ENCODE measurements around the gene DHX30. TPM values are rescaled to one million over a fixed set of nuclear protein-coding genes. Genes with fewer than 3 reads are reported as not detected.
"Not testable (repeated sequence)": the region's sequence is repeated elsewhere in the genome, so short reads cannot be mapped to it uniquely, and the experiment has no call there.

DHX30 gene
- total RNA-seq, 1 donor from 2014 or later: 48.3 TPM

GRCh38 chr3:47794544-47794943, 8.4 kb upstream of the DHX30 start:
- intact Hi-C loops (cut with DNase I): no loop called here

GRCh38 chr3:47799733-47800132, 3.2 kb upstream of the DHX30 start:
- no peak for DNase-seq (ENCODE audit: low spot score)

More at GRCh38 chr3:47794544-47794943, 8.4 kb upstream of the DHX30 start:
- DNase-seq (ENCODE audit: low spot score): no peak

GRCh38 chr3:47803480-47804025, 615 bp downstream of the DHX30 start:
- no peak for DNase-seq (ENCODE audit: low spot score)
- intact Hi-C loops (cut with DNase I): loop anchor here (5.0 kb wide), 1 partner anchor 291 kb away; the partner anchor contains the start of gene ELP6

More at GRCh38 chr3:47799733-47800132, 3.2 kb upstream of the DHX30 start:
- intact Hi-C loops (cut with DNase I): loop anchor here (5.0 kb wide), 1 partner anchor 287 kb away; the partner anchor contains the start of gene ELP6

- intact Hi-C loops (cut with DNase I): loop anchor here (5.0 kb wide), 1 partner anchor 292 kb away; the partner anchor contains the start of gene ELP6
- no peak for DNase-seq (ENCODE audit: low spot score)
Observed at GRCh38 chr3:47804577-47804976, 1.6 kb downstream of the DHX30 start.

- no peak for DNase-seq (ENCODE audit: low spot score)
- intact Hi-C loops (cut with DNase I): no loop called here
Observed at GRCh38 chr3:47813551-47814177, 10.7 kb downstream of the DHX30 start.

- no peak for DNase-seq (ENCODE audit: low spot score)
- intact Hi-C loops (cut with DNase I): no loop called here
Observed at GRCh38 chr3:47817609-47818008, 14.7 kb downstream of the DHX30 start.

- DNase-seq (ENCODE audit: low spot score): peak; percentile 87
- intact Hi-C loops (cut with DNase I): no loop called here
Observed at GRCh38 chr3:47824541-47825473, 21.9 kb downstream of the DHX30 start.

GRCh38 chr3:47825590-47825989, 22.7 kb downstream of the DHX30 start:
- no peak for DNase-seq (ENCODE audit: low spot score)
- intact Hi-C loops (cut with DNase I): no loop called here

- intact Hi-C loops (cut with DNase I); DNase-seq (ENCODE audit: low spot score): not testable (repeated sequence)
Observed at GRCh38 chr3:47829482-47829881, 26.5 kb downstream of the DHX30 start.

GRCh38 chr3:47836986-47837385, 34.0 kb downstream of the DHX30 start:
- no peak for DNase-seq (ENCODE audit: low spot score)
- intact Hi-C loops (cut with DNase I): loop anchor here (2.0 to 5.0 kb wide), 2 partner anchors 155 to 322 kb away; no protein-coding TSS in a partner anchor

GRCh38 chr3:47838503-47838902, 35.6 kb downstream of the DHX30 start:
- intact Hi-C loops (cut with DNase I): loop anchor here (5.0 kb wide), 1 partner anchor 154 kb away; no protein-coding TSS in a partner anchor

GRCh38 chr3:47841786-47842349, 38.9 kb downstream of the DHX30 start:
- intact Hi-C loops (cut with DNase I): no loop called here
- DNase-seq (ENCODE audit: low spot score): no peak

More at GRCh38 chr3:47838503-47838902, 35.6 kb downstream of the DHX30 start:
- no peak for DNase-seq (ENCODE audit: low spot score)

- no peak for DNase-seq (ENCODE audit: low spot score)
- intact Hi-C loops (cut with DNase I): no loop called here
Observed at GRCh38 chr3:47846186-47846879, 43.4 kb downstream of the DHX30 start.

GRCh38 chr3:47846880-47847248, 43.9 kb downstream of the DHX30 start:
- intact Hi-C loops (cut with DNase I): no loop called here
- no peak for DNase-seq (ENCODE audit: low spot score)

- DNase-seq (ENCODE audit: low spot score): no peak
- intact Hi-C loops (cut with DNase I): no loop called here
Observed at GRCh38 chr3:47847260-47847659, 44.3 kb downstream of the DHX30 start.

GRCh38 chr3:47847801-47848518, 45.0 kb downstream of the DHX30 start:
- DNase-seq (ENCODE audit: low spot score): no peak
- intact Hi-C loops (cut with DNase I): no loop called here

- DNase-seq (ENCODE audit: low spot score): no peak
- intact Hi-C loops (cut with DNase I): no loop called here
Observed at GRCh38 chr3:47848599-47849117, 45.7 kb downstream of the DHX30 start.

- DNase-seq (ENCODE audit: low spot score): no peak
- intact Hi-C loops (cut with DNase I): no loop called here
Observed at GRCh38 chr3:47849186-47849698, 46.3 kb downstream of the DHX30 start.
